Measurements from ENCODE around the gene CSPG5.

CSPG5 gene

GRCh38 chr3:47613722-47614121 is 35.1 kb upstream of the CSPG5 start:
- DNase-seq (ENCODE audit: low read depth), result no peak
- TF ChIP-seq, protein P1, sequence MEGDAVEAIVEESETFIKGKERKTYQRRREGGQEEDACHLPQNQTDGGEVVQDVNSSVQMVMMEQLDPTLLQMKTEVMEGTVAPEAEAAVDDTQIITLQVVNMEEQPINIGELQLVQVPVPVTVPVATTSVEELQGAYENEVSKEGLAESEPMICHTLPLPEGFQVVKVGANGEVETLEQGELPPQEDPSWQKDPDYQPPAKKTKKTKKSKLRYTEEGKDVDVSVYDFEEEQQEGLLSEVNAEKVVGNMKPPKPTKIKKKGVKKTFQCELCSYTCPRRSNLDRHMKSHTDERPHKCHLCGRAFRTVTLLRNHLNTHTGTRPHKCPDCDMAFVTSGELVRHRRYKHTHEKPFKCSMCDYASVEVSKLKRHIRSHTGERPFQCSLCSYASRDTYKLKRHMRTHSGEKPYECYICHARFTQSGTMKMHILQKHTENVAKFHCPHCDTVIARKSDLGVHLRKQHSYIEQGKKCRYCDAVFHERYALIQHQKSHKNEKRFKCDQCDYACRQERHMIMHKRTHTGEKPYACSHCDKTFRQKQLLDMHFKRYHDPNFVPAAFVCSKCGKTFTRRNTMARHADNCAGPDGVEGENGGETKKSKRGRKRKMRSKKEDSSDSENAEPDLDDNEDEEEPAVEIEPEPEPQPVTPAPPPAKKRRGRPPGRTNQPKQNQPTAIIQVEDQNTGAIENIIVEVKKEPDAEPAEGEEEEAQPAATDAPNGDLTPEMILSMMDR (IDR thresholded peaks at IDR 0.05; ENCODE audit: control insufficient read depth, insufficient read depth, low read depth, low read length, missing control alignments), result no peak
- no peak overlapping the region for H3K4me3 ChIP-seq (ENCODE audit: control insufficient read depth, low read depth, low read length)

DNA sequence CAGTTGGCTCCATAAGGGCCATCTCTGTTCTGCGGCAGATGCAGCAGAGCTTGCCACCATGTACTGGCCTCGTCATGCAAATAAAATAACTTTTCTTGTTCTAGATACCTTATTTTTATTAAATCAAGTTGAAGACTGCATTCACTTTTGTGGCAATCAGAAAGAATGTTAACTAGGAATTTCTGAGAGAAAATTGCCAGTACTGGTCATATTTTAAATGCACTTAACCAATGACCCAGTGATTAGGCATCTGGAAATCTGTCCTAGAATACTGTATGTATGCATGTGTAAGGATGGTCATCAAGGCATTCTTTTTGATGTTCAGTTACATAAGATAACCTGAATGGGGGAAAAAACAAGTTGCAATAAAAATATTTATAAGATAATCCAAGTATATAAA is 34.2 kb upstream of the CSPG5 start:
- H3K4me3 ChIP-seq (ENCODE audit: control insufficient read depth, low read depth, low read length), result no peak overlapping the region
- TF ChIP-seq, protein P1 (IDR thresholded peaks at IDR 0.05; ENCODE audit: control insufficient read depth, insufficient read depth, low read depth, low read length, missing control alignments), result no peak
- DNase-seq (ENCODE audit: low read depth), result no peak

DNA sequence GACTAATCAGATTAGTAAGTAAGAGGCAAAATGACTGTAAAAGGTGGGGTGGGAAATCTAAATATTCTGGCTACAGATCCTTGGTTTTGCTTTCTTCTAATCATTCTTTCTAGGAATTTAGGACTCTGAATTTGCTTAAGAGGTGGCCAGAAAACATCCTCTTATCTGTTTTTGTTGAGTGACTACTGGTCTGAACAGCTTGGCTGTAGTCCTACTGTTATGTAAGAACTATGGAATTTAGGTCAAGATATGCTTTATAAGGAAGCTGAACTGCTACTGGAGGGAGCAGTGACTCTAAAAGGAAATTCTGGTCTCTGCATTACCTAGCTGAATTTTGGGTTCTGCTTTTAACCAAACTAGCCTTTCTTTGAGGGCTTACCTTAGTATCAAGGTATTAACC is 33.5 kb upstream of the CSPG5 start:
- peak; percentile 51 for DNase-seq (ENCODE audit: low read depth)
- no peak overlapping the region for H3K4me3 ChIP-seq (ENCODE audit: control insufficient read depth, low read depth, low read length)
- TF ChIP-seq, protein P1 (IDR thresholded peaks at IDR 0.05; ENCODE audit: control insufficient read depth, insufficient read depth, low read depth, low read length, missing control alignments), result no peak

DNA sequence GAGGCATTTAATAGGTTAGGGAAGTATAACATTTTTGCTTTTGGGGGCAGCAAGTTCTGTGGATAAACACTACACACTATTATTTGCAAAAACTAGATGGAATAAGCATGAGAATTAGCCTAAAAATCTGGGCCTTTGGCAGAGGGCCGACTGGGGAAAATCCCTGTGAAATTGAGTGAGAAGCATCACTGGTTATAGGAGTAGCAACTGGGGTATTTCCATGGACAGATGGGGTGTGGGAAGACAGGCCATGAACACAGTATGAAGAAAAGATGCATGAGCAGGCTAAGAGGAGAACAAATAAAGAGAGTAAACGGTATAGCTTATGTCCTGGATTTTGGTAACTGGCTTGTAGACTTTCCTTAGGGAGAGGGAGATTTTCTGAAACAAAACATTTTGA is 32.9 kb upstream of the CSPG5 start:
- no peak overlapping the region for H3K4me3 ChIP-seq (ENCODE audit: control insufficient read depth, low read depth, low read length)
- TF ChIP-seq, protein P1 (IDR thresholded peaks at IDR 0.05; ENCODE audit: control insufficient read depth, insufficient read depth, low read depth, low read length, missing control alignments), result no peak
- no peak for DNase-seq (ENCODE audit: low read depth)

- no peak for DNase-seq (ENCODE audit: low read depth)
- TF ChIP-seq, protein P1 (IDR thresholded peaks at IDR 0.05; ENCODE audit: control insufficient read depth, insufficient read depth, low read depth, low read length, missing control alignments), result no peak
- H3K4me3 ChIP-seq (ENCODE audit: control insufficient read depth, low read depth, low read length), result no peak overlapping the region
These were observed 31.9 kb upstream of the CSPG5 start for GRCh38 chr3:47610583-47610982.

GRCh38 chr3:47607335-47607734 is 28.7 kb upstream of the CSPG5 start:
- no peak overlapping the region for H3K4me3 ChIP-seq (ENCODE audit: control insufficient read depth, low read depth, low read length)
- DNase-seq (ENCODE audit: low read depth), result no peak
- TF ChIP-seq, protein P1 (IDR thresholded peaks at IDR 0.05; ENCODE audit: control insufficient read depth, insufficient read depth, low read depth, low read length, missing control alignments), result no peak

DNA sequence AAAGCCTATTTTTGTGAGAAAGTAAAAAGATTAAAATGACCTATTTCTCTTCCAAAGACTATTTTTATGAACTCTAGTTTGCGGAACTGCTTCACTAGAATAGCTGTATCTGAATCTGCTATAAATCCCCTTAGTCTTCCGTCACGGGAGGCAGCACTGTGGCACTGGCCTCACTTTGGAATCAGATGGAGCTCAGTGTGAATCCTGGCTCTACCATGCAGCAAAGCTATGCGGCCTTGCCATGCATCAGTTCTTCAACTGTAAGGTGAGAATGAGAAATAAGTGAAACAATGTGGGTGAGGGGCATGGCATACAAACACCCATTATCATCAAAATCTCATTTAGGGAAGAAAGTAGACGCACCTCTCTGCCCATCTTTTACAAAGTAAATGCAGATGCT is 27.5 kb upstream of the CSPG5 start:
- DNase-seq (ENCODE audit: low read depth), result no peak
- TF ChIP-seq, protein P1 (IDR thresholded peaks at IDR 0.05; ENCODE audit: control insufficient read depth, insufficient read depth, low read depth, low read length, missing control alignments), result no peak
- H3K4me3 ChIP-seq (ENCODE audit: control insufficient read depth, low read depth, low read length), result no peak overlapping the region

All from AG09309 (cell line).